ENCODE measurements around the gene RYR3.

RYR3 gene

GRCh38 chr15:33679061-33679460 is 368.3 kb downstream of the RYR3 start:
- TF ChIP-seq CTCF (IDR thresholded peaks at IDR 0.05; ENCODE audit: low read depth, low read length, missing control alignments), result no peak
- no peak overlapping the region for H3K4me3 ChIP-seq (ENCODE audit: low read depth, low read length)
- DNase-seq (ENCODE audit: low read depth), result no peak

- TF ChIP-seq CTCF (IDR thresholded peaks at IDR 0.05; ENCODE audit: low read depth, low read length, missing control alignments), result no peak
- DNase-seq (ENCODE audit: low read depth), result no peak
Observed at GRCh38 chr15:33680336-33680735, 369.6 kb downstream of the RYR3 start.

GRCh38 chr15:33693166-33693800 is 382.5 kb downstream of the RYR3 start:
- no peak for DNase-seq (ENCODE audit: low read depth)
- no peak for TF ChIP-seq CTCF (IDR thresholded peaks at IDR 0.05; ENCODE audit: low read depth, low read length, missing control alignments)
- H3K4me3 ChIP-seq (ENCODE audit: low read depth, low read length), result no peak overlapping the region

More at GRCh38 chr15:33680336-33680735, 369.6 kb downstream of the RYR3 start:
- H3K4me3 ChIP-seq (ENCODE audit: low read depth, low read length), result no peak overlapping the region

GRCh38 chr15:33698126-33698525 is 387.4 kb downstream of the RYR3 start:
- DNase-seq (ENCODE audit: low read depth), result no peak
- H3K4me3 ChIP-seq (ENCODE audit: low read depth, low read length), result no peak overlapping the region
- no peak for TF ChIP-seq CTCF (IDR thresholded peaks at IDR 0.05; ENCODE audit: low read depth, low read length, missing control alignments)

GRCh38 chr15:33699145-33699544 is 388.4 kb downstream of the RYR3 start:
- TF ChIP-seq CTCF (IDR thresholded peaks at IDR 0.05; ENCODE audit: low read depth, low read length, missing control alignments), result no peak
- DNase-seq (ENCODE audit: low read depth), result no peak
- H3K4me3 ChIP-seq (ENCODE audit: low read depth, low read length), result no peak overlapping the region

GRCh38 chr15:33699691-33700447 is 389.1 kb downstream of the RYR3 start:
- H3K4me3 ChIP-seq (ENCODE audit: low read depth, low read length), result no peak overlapping the region
- TF ChIP-seq CTCF (IDR thresholded peaks at IDR 0.05; ENCODE audit: low read depth, low read length, missing control alignments), result peak; percentile 21
- DNase-seq (ENCODE audit: low read depth), result no peak
